ENCODE results near the gene WDR18. TPM values are rescaled to one million over a fixed set of nuclear protein-coding genes. Genes with fewer than 3 reads are reported as not detected.

WDR18 gene
- total RNA-seq, 4 donors from 2014 or later = 13.6 to 34.9 (median 17.3) TPM

DNA sequence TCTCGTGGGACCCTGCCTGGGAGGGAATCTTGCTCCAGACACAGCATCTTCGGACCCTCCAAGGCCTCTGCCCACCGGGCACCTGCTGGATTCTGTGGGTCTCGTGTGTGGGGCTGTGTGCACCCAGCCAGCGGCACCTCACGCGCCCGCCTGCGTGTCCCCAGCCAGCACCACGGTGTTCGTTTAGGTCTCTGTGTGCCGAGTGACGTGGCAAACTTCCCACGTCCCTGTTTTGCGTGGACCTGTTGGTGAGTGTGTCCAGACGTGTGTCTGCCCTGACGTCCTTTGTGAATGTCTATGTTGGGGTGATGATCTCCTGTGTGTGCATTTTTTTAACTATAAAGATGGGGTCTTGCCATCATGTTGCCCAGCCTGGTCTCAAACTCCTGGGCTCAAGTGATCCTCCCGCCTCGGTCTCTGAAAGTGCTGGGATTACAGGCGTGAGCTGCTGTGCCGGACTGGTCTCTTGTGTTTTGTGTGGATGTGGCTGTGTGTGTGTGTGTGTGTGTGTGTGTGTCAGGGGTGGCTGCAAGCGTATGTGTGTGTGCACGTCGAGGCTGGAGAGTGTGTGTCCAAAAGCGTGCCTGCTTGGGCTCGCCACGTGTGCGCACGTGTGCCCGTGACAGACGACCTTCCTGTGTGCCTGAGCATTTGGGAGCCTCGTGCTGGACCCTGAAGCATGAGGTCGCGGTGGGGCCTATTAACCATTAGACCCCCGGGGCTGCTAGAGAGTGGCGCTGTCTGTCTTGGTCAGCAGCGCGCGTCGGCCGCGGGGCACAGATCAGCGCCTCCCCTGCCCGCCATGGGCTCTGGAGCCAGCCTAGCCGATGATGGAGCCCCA, 42.6 kb upstream of the WDR18 start:
- no peaks in the 10 kb centered on the region for H3K36me3 ChIP-seq
- intact Hi-C loops (cut with DNase I; ENCODE audit: low total_unique reads) = no loop called here
- no peak for TF ChIP-seq POLR2A (IDR thresholded peaks at IDR 0.05)
- TF ChIP-seq, protein P1, sequence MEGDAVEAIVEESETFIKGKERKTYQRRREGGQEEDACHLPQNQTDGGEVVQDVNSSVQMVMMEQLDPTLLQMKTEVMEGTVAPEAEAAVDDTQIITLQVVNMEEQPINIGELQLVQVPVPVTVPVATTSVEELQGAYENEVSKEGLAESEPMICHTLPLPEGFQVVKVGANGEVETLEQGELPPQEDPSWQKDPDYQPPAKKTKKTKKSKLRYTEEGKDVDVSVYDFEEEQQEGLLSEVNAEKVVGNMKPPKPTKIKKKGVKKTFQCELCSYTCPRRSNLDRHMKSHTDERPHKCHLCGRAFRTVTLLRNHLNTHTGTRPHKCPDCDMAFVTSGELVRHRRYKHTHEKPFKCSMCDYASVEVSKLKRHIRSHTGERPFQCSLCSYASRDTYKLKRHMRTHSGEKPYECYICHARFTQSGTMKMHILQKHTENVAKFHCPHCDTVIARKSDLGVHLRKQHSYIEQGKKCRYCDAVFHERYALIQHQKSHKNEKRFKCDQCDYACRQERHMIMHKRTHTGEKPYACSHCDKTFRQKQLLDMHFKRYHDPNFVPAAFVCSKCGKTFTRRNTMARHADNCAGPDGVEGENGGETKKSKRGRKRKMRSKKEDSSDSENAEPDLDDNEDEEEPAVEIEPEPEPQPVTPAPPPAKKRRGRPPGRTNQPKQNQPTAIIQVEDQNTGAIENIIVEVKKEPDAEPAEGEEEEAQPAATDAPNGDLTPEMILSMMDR (IDR thresholded peaks at IDR 0.05) = no peak
- no peak overlapping the region for H3K4me3 ChIP-seq
- no peak for DNase-seq
- no peaks in the 10 kb centered on the region for H3K9me3 ChIP-seq
- peaks cover 0 to 17% of the 10 kb centered on the region in 2 donors for H3K4me1 ChIP-seq
- H3K27me3 ChIP-seq = no peaks in the 10 kb centered on the region
- peak overlapping the region in 1 of 2 donors; percentile 67 for H3K27ac ChIP-seq

DNA sequence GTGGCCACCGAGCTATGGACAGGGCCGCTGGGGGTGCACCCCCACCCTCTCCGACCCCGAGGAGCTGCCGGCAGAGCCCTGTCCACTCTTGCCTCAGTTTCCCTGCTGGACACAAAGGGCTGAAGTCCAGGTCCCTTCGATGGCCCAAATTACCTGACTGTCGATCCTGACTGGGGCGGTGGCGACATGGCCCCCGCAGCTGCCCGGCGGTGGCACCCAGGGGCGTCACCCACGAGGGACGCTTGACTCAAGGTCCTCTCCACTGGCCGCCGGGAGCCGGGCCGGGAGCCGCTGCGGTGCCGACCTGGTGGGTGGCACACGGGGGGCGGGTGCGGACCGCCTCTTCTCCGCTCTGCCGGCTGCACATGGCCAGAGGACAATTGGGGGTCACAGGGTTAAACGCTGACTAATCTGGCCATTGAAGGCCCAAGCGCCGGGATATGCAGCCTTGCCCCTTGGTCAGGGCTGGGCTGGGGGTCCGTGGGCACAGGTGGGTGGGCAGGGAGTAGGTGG, 42.0 kb upstream of the WDR18 start:
- H3K36me3 ChIP-seq = no peaks in the 10 kb centered on the region

DNA sequence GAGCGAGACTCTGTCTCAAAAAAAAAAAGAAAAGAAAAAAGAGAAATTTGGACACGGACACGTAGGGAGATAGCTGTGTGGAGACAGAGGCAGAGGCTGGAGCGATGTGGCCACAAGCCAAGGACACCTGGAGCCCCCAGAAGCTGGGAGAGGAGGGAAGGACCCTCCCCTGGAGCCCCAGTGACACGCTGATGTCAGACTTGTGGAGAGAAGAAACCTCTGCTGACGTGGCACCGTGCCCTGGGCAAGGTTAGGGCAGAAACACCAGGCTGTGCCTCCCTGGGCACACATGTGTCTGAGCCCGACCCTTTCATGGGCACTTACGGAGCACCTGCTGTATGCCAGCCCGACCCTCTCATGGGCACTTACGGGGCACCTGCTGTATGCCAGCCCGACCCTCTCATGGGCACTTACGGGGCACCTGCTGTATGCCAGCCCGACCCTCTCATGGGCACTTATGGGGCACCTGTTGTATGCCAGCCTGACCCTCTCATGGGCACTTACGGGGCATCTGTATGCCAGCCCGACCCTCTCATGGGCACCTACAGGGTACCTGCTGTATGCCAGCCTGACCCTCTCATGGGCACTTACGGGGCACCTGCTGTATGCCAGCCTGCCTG, 40.5 kb upstream of the WDR18 start:
- no peak for DNase-seq
- Histone ChIP-seq H3K36me3 (no peaks in the 10 kb centered on the region), H3K27me3 (no peaks in the 10 kb centered on the region), H3K27ac (no peak overlapping the region), H3K4me3 (no peak overlapping the region), H3K9me3 (no peaks in the 10 kb centered on the region), H3K4me1 (peaks cover 0 to 17% of the 10 kb centered on the region in 2 donors)
- TF ChIP-seq POLR2A (IDR thresholded peaks at IDR 0.05) = no peak
- TF ChIP-seq, protein P1 (IDR thresholded peaks at IDR 0.05) = no peak
- intact Hi-C loops (cut with DNase I; ENCODE audit: low total_unique reads) = no loop called here

More for the DNA sequence above, 42.0 kb upstream of the WDR18 start:
- TF ChIP-seq, protein P1 (IDR thresholded peaks at IDR 0.05) = no peak
- TF ChIP-seq POLR2A (IDR thresholded peaks at IDR 0.05) = no peak
- H3K27ac ChIP-seq = no peak overlapping the region
- no peak for DNase-seq
- H3K4me3 ChIP-seq = no peak overlapping the region
- intact Hi-C loops (cut with DNase I; ENCODE audit: low total_unique reads) = no loop called here
- H3K9me3 ChIP-seq = no peaks in the 10 kb centered on the region
- H3K27me3 ChIP-seq = no peaks in the 10 kb centered on the region
- peaks cover 0 to 17% of the 10 kb centered on the region in 2 donors for H3K4me1 ChIP-seq

DNA sequence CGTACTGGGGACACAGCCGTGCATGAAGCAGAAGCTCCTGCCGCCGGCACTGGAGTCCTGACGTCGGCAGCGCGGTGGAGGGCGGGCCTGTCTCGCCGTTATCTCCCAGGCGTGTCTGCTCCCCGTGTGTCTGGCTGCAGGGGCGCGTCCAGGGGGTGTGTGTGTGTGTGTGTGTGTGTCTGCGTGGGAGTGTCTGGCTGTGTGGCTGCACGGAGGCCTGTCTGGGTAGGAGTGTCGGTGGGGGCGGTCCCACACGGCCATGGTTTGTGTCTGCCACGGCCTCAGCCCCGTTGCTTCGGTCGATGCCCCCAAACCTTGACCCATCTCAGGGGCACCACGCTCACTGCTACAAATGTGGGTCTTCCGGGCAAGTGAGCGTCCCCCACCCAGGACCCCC, 40.0 kb upstream of the WDR18 start:
- H3K4me3 ChIP-seq = no peak overlapping the region
- no peaks in the 10 kb centered on the region for H3K36me3 ChIP-seq
- no peak overlapping the region for H3K27ac ChIP-seq
- intact Hi-C loops (cut with DNase I; ENCODE audit: low total_unique reads) = no loop called here
- TF ChIP-seq POLR2A (IDR thresholded peaks at IDR 0.05) = no peak
- TF ChIP-seq, protein P1 (IDR thresholded peaks at IDR 0.05) = peak in 1 of 4 experiments; percentile 5
- H3K4me1 ChIP-seq = peaks cover 0 to 17% of the 10 kb centered on the region in 2 donors
- H3K27me3 ChIP-seq = no peaks in the 10 kb centered on the region
- H3K9me3 ChIP-seq = no peaks in the 10 kb centered on the region
- DNase-seq = peak; percentile 82 to 85

All from uterus (tissue), 4 donors.